PC-9 (cell line): Measurements from ENCODE around the gene EML6. TPM values are rescaled to one million over a fixed set of nuclear protein-coding genes. Genes with fewer than 3 reads are reported as not detected.
A peak's percentile ranks its signal among the peaks of the same experiment; 100 is the strongest.

Source experiments
- BruUV-seq: library from RNA; stranded (reverse); fragments of 400-500 nt; replicated peaks from 2 replicates; lab custom pipeline; 2021; lab: Mats Ljungman, UMichigan
- CTCF ChIA-PET: fragments of 300-600 bp; sonication (Branson Sonifier 250); formaldehyde crosslinking; loops from one replicate; lab custom pipeline; 2022; ENCODE audit warnings: antibody characterized with exemption; lab: Charles Lee
- POLR2A ChIA-PET: fragments of 300-600 bp; sonication (Branson Sonifier 250); formaldehyde crosslinking; loops from one replicate; lab custom pipeline; 2022; ENCODE audit warnings: antibody characterized with exemption; ENCODE audit not compliant: unreplicated experiment; lab: Charles Lee
- DNase-seq, 2 experiments: peaks; one replicate each; pipeline versions ENCODE4 v3.0.0 to v3.0.0-alpha.2; 2015 to 2022; ENCODE audit warnings: mixed read lengths in 1 of 2
- H2AFZ ChIP-seq: fragments of 200-600 bp; sonication (generic); 2 replicates; pipeline ENCODE4 v1.8.1; 2017; ENCODE audit warnings: antibody characterized with exemption
- H3F3A ChIP-seq: fragments of 200-600 bp; sonication (generic); 2 replicates; pipeline ENCODE4 v1.8.1; 2017; ENCODE audit warnings: antibody characterized with exemption, mild to moderate bottlenecking, low read depth; ENCODE audit not compliant: insufficient read depth
- H3K27ac ChIP-seq: fragments of 200-600 bp; sonication (generic); 2 replicates; pipeline ENCODE4 v1.6.1; 2016; ENCODE audit warnings: mixed run types
- H3K27me3 ChIP-seq: fragments of 200-600 bp; sonication (generic); 2 replicates; pipeline ENCODE4 v1.6.1; 2016; ENCODE audit warnings: low read depth, mixed run types; ENCODE audit not compliant: insufficient read depth
- H3K36me3 ChIP-seq: fragments of 200-600 bp; sonication (generic); 2 replicates; pipeline ENCODE4 v1.6.1; 2016; ENCODE audit warnings: low read depth, mixed run types
- H3K4me1 ChIP-seq: fragments of 200-600 bp; sonication (generic); replicated peaks from 2 replicates; pipeline ENCODE4 v1.6.1; 2016; ENCODE audit warnings: mixed run types; ENCODE audit not compliant: insufficient read depth
- H3K4me2 ChIP-seq: fragments of 200-600 bp; sonication (generic); 2 replicates; pipeline ENCODE4 v1.6.1; 2017; ENCODE audit warnings: mixed run types
- H3K4me3 ChIP-seq: fragments of 200-600 bp; sonication (generic); 2 replicates; pipeline ENCODE4 v1.6.1; 2016; ENCODE audit warnings: mixed run types
- H3K79me2 ChIP-seq: fragments of 200-600 bp; sonication (generic); 2 replicates; pipeline ENCODE4 v1.6.1; 2017; ENCODE audit warnings: low read depth, mixed run types
- H3K9me2 ChIP-seq: fragments of 200-600 bp; sonication (generic); 2 replicates; pipeline ENCODE4 v1.8.1; 2017; ENCODE audit warnings: mild to moderate bottlenecking; ENCODE audit not compliant: insufficient read depth
- H3K9me3 ChIP-seq: fragments of 200-600 bp; sonication (generic); 2 replicates; pipeline ENCODE4 v1.8.1; 2016; ENCODE audit warnings: low read depth; ENCODE audit not compliant: insufficient read depth
- H4K20me1 ChIP-seq: fragments of 200-600 bp; sonication (generic); 2 replicates; pipeline ENCODE4 v1.8.1; 2017; ENCODE audit not compliant: insufficient read depth
- EZH2 ChIP-seq: fragments of 200-600 bp; sonication (generic); IDR thresholded peaks from 2 replicates; pipeline ENCODE4 v1.8.0; 2017; ENCODE audit warnings: antibody characterized with exemption, low read depth
- intact Hi-C: fragments of 100-400 bp; cut with micrococcal nuclease; formaldehyde crosslinking; loops from one replicate; pipeline ENCODE4 v1.10.0; 2022; ENCODE audit not compliant: unreplicated experiment
- total RNA-seq: library from RNA; stranded (reverse); gene quantifications from 2 replicates; pipeline ENCODE4 v1.2.3, GENCODE V29; 2021
- TF ChIP-seq, protein P1 (sequence below): fragments of 200-600 bp; sonication (generic); conservative IDR thresholded peaks from 2 replicates; pipeline ENCODE4 v1.6.1; 2017; ENCODE audit warnings: mixed run types, antibody characterized with exemption, mild to moderate bottlenecking, moderate library complexity

The EML6 gene
- total RNA-seq, 1 experiment from 2014 or later = 3.7 TPM

DNA sequence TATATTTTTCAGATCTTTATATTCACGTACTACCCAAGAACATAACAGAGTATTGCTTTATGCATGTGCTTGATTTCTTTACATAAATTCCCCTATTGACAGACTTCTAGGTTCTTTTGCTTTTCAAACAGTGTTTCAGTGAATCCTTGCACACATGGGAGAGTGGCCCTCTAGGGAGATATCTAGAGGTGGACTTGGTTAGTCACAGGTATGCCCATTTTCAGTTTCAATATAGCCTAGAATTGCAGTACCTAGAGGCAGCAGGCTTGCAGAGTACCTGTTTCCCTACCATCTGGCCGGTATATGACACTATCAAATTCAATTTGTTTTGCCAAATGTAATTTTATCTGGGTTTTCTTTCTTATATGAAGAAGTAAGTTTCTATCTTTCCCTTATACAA is 36.8 kb downstream of the EML6 start:
- Histone ChIP-seq H3K4me3 (no peak overlapping the region), H3K4me2 (no peak overlapping the region), H3K9me2 (no peaks in the 10 kb centered on the region), H3K4me1 (0 out of 2 replicates have a peak, but pooled peaks cover 8% of the 10 kb centered on the region), H4K20me1 (no peaks in the 10 kb centered on the region), H3K36me3 (no peaks in the 10 kb centered on the region), H3K27ac (no peak overlapping the region), H3F3A (no peaks in the 10 kb centered on the region; the same call in 1 of the 2 replicates), H3K9me3 (no peaks in the 10 kb centered on the region), H2AFZ (no peak overlapping the region), H3K79me2 (no peaks in the 10 kb centered on the region), H3K27me3 (no peaks in the 10 kb centered on the region)
- BruUV-seq = no TSS peak
- CTCF ChIA-PET = no interaction called here
- TF ChIP-seq, protein P1, sequence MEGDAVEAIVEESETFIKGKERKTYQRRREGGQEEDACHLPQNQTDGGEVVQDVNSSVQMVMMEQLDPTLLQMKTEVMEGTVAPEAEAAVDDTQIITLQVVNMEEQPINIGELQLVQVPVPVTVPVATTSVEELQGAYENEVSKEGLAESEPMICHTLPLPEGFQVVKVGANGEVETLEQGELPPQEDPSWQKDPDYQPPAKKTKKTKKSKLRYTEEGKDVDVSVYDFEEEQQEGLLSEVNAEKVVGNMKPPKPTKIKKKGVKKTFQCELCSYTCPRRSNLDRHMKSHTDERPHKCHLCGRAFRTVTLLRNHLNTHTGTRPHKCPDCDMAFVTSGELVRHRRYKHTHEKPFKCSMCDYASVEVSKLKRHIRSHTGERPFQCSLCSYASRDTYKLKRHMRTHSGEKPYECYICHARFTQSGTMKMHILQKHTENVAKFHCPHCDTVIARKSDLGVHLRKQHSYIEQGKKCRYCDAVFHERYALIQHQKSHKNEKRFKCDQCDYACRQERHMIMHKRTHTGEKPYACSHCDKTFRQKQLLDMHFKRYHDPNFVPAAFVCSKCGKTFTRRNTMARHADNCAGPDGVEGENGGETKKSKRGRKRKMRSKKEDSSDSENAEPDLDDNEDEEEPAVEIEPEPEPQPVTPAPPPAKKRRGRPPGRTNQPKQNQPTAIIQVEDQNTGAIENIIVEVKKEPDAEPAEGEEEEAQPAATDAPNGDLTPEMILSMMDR = no peak
- no peak for TF ChIP-seq EZH2
- DNase-seq = no peak
- POLR2A ChIA-PET = no interaction called here
- intact Hi-C loops = no loop called here

DNA sequence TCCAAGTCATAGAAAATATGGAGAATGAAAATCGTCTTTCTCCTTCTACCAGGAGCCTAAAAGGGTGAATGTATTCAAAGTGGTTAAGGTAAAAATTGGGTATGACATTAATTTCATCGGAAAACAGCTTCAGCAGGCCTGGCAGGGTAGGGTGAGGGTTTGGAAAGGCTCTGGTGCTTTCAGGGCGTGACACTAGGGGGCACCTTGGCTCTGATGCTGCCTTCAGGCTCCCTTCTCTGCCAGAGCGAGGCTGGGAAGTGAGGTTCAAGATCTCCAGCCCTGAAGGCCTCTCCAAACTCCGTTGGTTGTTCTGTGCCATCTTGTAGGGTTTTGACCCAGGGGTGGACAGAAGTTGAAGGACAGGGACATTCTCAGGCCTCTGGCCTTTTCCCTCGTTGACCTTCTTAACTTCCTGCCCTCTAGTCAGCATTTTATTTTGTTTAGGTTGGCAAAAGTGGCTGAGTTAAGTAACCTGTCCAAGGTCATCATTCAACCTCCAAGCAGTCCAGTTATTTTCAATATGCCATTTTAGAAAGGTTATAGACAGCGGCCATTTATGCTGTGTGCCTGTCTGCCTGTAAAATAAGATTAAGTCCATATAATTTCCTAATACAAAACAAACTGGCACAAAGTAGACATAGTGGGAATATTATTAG is 40.3 kb downstream of the EML6 start:
- H2AFZ ChIP-seq = no peak overlapping the region
- CTCF ChIA-PET = no interaction called here

DNA sequence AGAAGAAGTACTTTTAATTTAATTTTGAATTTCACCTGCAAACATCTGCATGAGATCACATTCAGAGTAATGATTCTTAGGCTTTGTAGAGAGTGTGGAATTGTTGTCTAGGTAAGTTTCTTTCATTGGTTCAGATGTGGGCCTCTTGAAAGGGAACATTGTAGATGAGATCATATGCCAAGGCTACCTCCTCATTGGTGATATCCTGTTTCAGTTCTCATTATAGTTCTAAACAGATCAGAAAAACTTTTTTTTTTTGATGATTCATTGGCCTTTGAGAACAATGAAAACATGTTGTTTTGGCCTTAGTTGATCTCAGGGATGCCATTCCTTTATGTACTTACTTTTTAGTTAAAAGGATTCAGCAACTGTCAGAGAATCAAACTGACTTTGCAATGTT is 44.5 kb downstream of the EML6 start:
- intact Hi-C loops = no loop called here
- H2AFZ ChIP-seq = no peak overlapping the region

More for the DNA sequence above, 40.3 kb downstream of the EML6 start:
- no peak overlapping the region for H3K4me3 ChIP-seq
- POLR2A ChIA-PET = no interaction called here
- H3K9me2 ChIP-seq = no peaks in the 10 kb centered on the region
- H3K4me1 ChIP-seq = no peaks in the 10 kb centered on the region; the same call in 1 of the 2 replicates
- H4K20me1 ChIP-seq = no peaks in the 10 kb centered on the region
- BruUV-seq = no TSS peak
- no peak for DNase-seq
- no peaks in the 10 kb centered on the region for H3K9me3 ChIP-seq
- no peak overlapping the region for H3K4me2 ChIP-seq
- intact Hi-C loops = no loop called here
- H3K27ac ChIP-seq = no peak overlapping the region
- TF ChIP-seq, protein P1 = no peak; the same call in 1 of the 2 replicates
- TF ChIP-seq EZH2 = no peak
- H3K27me3 ChIP-seq = no peaks in the 10 kb centered on the region
- H3K79me2 ChIP-seq = no peaks in the 10 kb centered on the region
- no peaks in the 10 kb centered on the region for H3K36me3 ChIP-seq
- no peaks in the 10 kb centered on the region for H3F3A ChIP-seq

More for the DNA sequence above, 44.5 kb downstream of the EML6 start:
- H3K9me2 ChIP-seq = no peaks in the 10 kb centered on the region
- no peaks in the 10 kb centered on the region for H3K9me3 ChIP-seq
- H3K27me3 ChIP-seq = no peaks in the 10 kb centered on the region
- H3K4me3 ChIP-seq = no peak overlapping the region
- ChIA-PET POLR2A (no interaction called here), CTCF (no interaction called here)
- no peaks in the 10 kb centered on the region for H3F3A ChIP-seq
- H3K4me1 ChIP-seq = peaks cover 29% of the 10 kb centered on the region
- peak in 1 of 2 experiments; percentile 53 for DNase-seq
- no peak for TF ChIP-seq EZH2
- TF ChIP-seq, protein P1 = no peak
- no peak overlapping the region; the same call in 1 of the 2 replicates for H3K27ac ChIP-seq
- H3K36me3 ChIP-seq = no peaks in the 10 kb centered on the region
- no TSS peak for BruUV-seq
- no peak overlapping the region for H3K4me2 ChIP-seq
- no peaks in the 10 kb centered on the region for H3K79me2 ChIP-seq
- no peaks in the 10 kb centered on the region for H4K20me1 ChIP-seq
